H1 (cell line): Measurements from ENCODE around the gene INAFM2. TPM values are rescaled to one million over a fixed set of nuclear protein-coding genes. Genes with fewer than 3 reads are reported as not detected.

ENCODE experiments used
- RNF2 ChIP-seq: fragments of 200-900, 300-1000 bp; sonication (generic); IDR thresholded peaks from 2 replicates; pipeline ENCODE4 v1.7.1; 2016; ENCODE audit warnings: borderline replicate concordance, low read depth, mild to moderate bottlenecking, antibody characterized with exemption, low read length; ENCODE audit not compliant: poor library complexity, severe bottlenecking; ENCODE audit errors: missing control alignments
- SP2 ChIP-seq: IDR thresholded peaks from 2 replicates; pipeline ENCODE4 v1.6.1; 2012; ENCODE audit warnings: mild to moderate bottlenecking, low read length, inconsistent platforms
- polyA plus RNA-seq, 7 experiments: library from polyadenylated mRNA; depleted of rRNA in 3 of 7; stranded (reverse) in 5 of 7; unstranded in 2 of 7; fragments of >200 nt in 5 of 7; fragments of 200-250 nt in 2 of 7; gene quantifications; 1 replicate in 5 of 7; 2 replicates in 1 of 7; 4 replicates in 1 of 7; pipeline versions ENCODE4 v1.2.1 to v1.2.3, GENCODE V29; 2011 to 2013; ENCODE audit warnings: missing spikeins in 2 of 7, mixed read lengths in 2 of 7
- total RNA-seq: library from RNA; stranded (reverse); fragmentation: NEBNext Ultra II Directional; extraction: Animal tissue kit (Norgen Biotek cat#: 25700); gene quantifications from 2 replicates; pipeline ENCODE4 v1.2.1, GENCODE V29; 2021
- TF ChIP-seq, protein P1 (sequence below): IDR thresholded peaks from 2 replicates; pipeline ENCODE4 v1.6.1; 2011; ENCODE audit warnings: low read length, improper control_type of control experiment

The INAFM2 gene
- total and polyA plus RNA-seq, 2 of the 8 experiments (the other 6 are each of a cell fraction or from before 2014, with no cell fraction given) = 15.3 to 35.1 TPM

DNA sequence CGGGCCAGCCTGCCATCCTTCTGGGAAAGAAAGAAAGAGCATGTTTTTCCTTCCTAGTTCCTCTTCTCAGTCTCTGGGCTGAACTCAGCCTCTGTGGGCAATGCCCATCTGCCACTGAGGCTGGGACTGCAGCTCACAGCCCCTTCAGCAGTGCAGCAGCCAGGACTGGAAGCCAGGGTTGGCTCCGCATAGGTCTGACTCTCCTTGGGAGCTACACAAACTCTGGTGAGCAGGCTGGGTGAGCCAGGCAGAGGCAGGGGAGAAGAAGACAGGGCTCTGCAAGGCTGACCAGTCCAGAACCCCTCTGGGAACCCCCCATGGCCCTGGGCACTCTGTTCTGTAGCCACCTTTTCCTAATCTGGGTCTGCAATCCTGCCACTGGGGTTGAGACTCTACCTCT is 38.1 kb downstream of the INAFM2 start (continued):
- TF ChIP-seq RNF2 (no peak), SP2 (no peak)
- TF ChIP-seq, protein P1, sequence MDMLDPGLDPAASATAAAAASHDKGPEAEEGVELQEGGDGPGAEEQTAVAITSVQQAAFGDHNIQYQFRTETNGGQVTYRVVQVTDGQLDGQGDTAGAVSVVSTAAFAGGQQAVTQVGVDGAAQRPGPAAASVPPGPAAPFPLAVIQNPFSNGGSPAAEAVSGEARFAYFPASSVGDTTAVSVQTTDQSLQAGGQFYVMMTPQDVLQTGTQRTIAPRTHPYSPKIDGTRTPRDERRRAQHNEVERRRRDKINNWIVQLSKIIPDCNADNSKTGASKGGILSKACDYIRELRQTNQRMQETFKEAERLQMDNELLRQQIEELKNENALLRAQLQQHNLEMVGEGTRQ = no peak
